GM21447 (cell line): ENCODE data around the gene RBL2.
"Not testable (repeated sequence)": the region's sequence is repeated elsewhere in the genome, so short reads cannot be mapped to it uniquely, and the experiment has no call there.

ENCODE experiments used
- ATAC-seq: cut with Tn5 transposase; IDR thresholded peaks from one replicate; pipeline ENCODE4 v1.9.1; 2021; ENCODE audit not compliant: unreplicated experiment

Gene RBL2

GRCh38 chr16:53530741-53531140 is 96.5 kb downstream of the RBL2 start:
- no peak for ATAC-seq

GRCh38 chr16:53534206-53534605 is 99.9 kb downstream of the RBL2 start:
- ATAC-seq: no peak

- no peak for ATAC-seq
Observed at GRCh38 chr16:53537626-53538025, 103.4 kb downstream of the RBL2 start.

GRCh38 chr16:53539346-53539745 is 105.1 kb downstream of the RBL2 start:
- ATAC-seq: not testable (repeated sequence)

GRCh38 chr16:53539759-53540718 is 105.8 kb downstream of the RBL2 start:
- ATAC-seq: not testable (repeated sequence)
